GM18505 (cell line): Measurements from ENCODE around the gene GHR.
A peak's percentile ranks its signal among the peaks of the same experiment; 100 is the strongest.

ENCODE experiments used
- ATAC-seq: cut with Tn5 transposase; IDR thresholded peaks from one replicate; pipeline ENCODE4 v1.9.1; 2021; ENCODE audit not compliant: unreplicated experiment
- POLR2A ChIP-seq: IDR thresholded peaks from 4 replicates; pipeline ENCODE4 v1.6.1; 2011; ENCODE audit warnings: borderline replicate concordance; ENCODE audit not compliant: insufficient read depth, insufficient read length; ENCODE audit errors: extremely low read depth

Gene GHR

GRCh38 chr5:42423285-42424165, at the start of gene GHR:
GHR (plus strand) TSS chr5:42423439; CDS start chr5:42565875, 142,436 bp downstream.
- no peak for TF ChIP-seq POLR2A
- peak; percentile 90 for ATAC-seq

- no peak for TF ChIP-seq POLR2A
- ATAC-seq = no peak
Measured at GRCh38 chr5:42374679-42375273, 48.5 kb upstream of the GHR start.

- ATAC-seq = no peak
- no peak for TF ChIP-seq POLR2A
Measured at GRCh38 chr5:42377496-42377895, 45.7 kb upstream of the GHR start.

- no peak for TF ChIP-seq POLR2A
- no peak for ATAC-seq
Measured at GRCh38 chr5:42381973-42382372, 41.3 kb upstream of the GHR start.

- no peak for TF ChIP-seq POLR2A
- no peak for ATAC-seq
Measured at GRCh38 chr5:42387563-42387962, 35.7 kb upstream of the GHR start.

- no peak for ATAC-seq
- TF ChIP-seq POLR2A = no peak
Measured at GRCh38 chr5:42390115-42390514, 33.1 kb upstream of the GHR start.

GRCh38 chr5:42392917-42393316, 30.3 kb upstream of the GHR start:
- no peak for ATAC-seq
- TF ChIP-seq POLR2A = no peak

- ATAC-seq = no peak
- TF ChIP-seq POLR2A = no peak
Measured at GRCh38 chr5:42396111-42396510, 27.1 kb upstream of the GHR start.

GRCh38 chr5:42397267-42397666, 26.0 kb upstream of the GHR start:
- ATAC-seq = no peak
- TF ChIP-seq POLR2A = no peak

- no peak for TF ChIP-seq POLR2A
- ATAC-seq = no peak
Measured at GRCh38 chr5:42399702-42400101, 23.5 kb upstream of the GHR start.

- no peak for TF ChIP-seq POLR2A
- ATAC-seq = no peak
Measured at GRCh38 chr5:42400474-42400873, 22.8 kb upstream of the GHR start.

- no peak for ATAC-seq
- TF ChIP-seq POLR2A = no peak
Measured at GRCh38 chr5:42403236-42403635, 20.0 kb upstream of the GHR start.

- no peak for ATAC-seq
- no peak for TF ChIP-seq POLR2A
Measured at GRCh38 chr5:42404366-42404765, 18.9 kb upstream of the GHR start.

- TF ChIP-seq POLR2A = no peak
Measured at GRCh38 chr5:42419294-42419693, 3.9 kb upstream of the GHR start.

More at GRCh38 chr5:42419294-42419693, 3.9 kb upstream of the GHR start:
- no peak for ATAC-seq
